COLO829 (cell line): ENCODE results near the gene TULP4.

Experiments
- DNase-seq: peaks from one replicate; pipeline ENCODE4 v3.0.0; 2012; ENCODE audit warnings: low spot score

The TULP4 gene

GRCh38 chr6:158358450-158359077, 46.3 kb downstream of the TULP4 start:
- DNase-seq, result no peak

- DNase-seq, result no peak
Measured at GRCh38 chr6:158361068-158361467, 48.8 kb downstream of the TULP4 start.

GRCh38 chr6:158361961-158362669, 49.9 kb downstream of the TULP4 start:
- DNase-seq, result no peak

GRCh38 chr6:158366363-158366762, 54.1 kb downstream of the TULP4 start:
- DNase-seq, result no peak

GRCh38 chr6:158367816-158368215, 55.6 kb downstream of the TULP4 start:
- DNase-seq, result no peak

- DNase-seq, result no peak
Measured at GRCh38 chr6:158369241-158369640, 57.0 kb downstream of the TULP4 start.

- DNase-seq, result no peak
Measured at GRCh38 chr6:158370805-158371204, 58.5 kb downstream of the TULP4 start.

- no peak for DNase-seq
Measured at GRCh38 chr6:158371261-158371660, 59.0 kb downstream of the TULP4 start.

GRCh38 chr6:158372574-158372973, 60.3 kb downstream of the TULP4 start:
- no peak for DNase-seq

GRCh38 chr6:158373214-158373613, 60.9 kb downstream of the TULP4 start:
- DNase-seq, result no peak

- no peak for DNase-seq
Measured at GRCh38 chr6:158374020-158374419, 61.8 kb downstream of the TULP4 start.

GRCh38 chr6:158376631-158377081, 64.4 kb downstream of the TULP4 start:
- no peak for DNase-seq

GRCh38 chr6:158377860-158378259, 65.6 kb downstream of the TULP4 start:
- DNase-seq, result no peak

- no peak for DNase-seq
Measured at GRCh38 chr6:158379336-158379735, 67.1 kb downstream of the TULP4 start.

GRCh38 chr6:158381214-158381613, 68.9 kb downstream of the TULP4 start:
- no peak for DNase-seq

- no peak for DNase-seq
Measured at GRCh38 chr6:158382491-158382890, 70.2 kb downstream of the TULP4 start.

- DNase-seq, result no peak
Measured at GRCh38 chr6:158383057-158383456, 70.8 kb downstream of the TULP4 start.

GRCh38 chr6:158383542-158383941, 71.3 kb downstream of the TULP4 start:
- no peak for DNase-seq

- no peak for DNase-seq
Measured at GRCh38 chr6:158384671-158385110, 72.4 kb downstream of the TULP4 start.

GRCh38 chr6:158387036-158387435, 74.8 kb downstream of the TULP4 start:
- no peak for DNase-seq

GRCh38 chr6:158387578-158387977, 75.3 kb downstream of the TULP4 start:
- DNase-seq, result no peak

GRCh38 chr6:158388727-158389126, 76.5 kb downstream of the TULP4 start:
- no peak for DNase-seq

GRCh38 chr6:158389193-158389919, 77.1 kb downstream of the TULP4 start:
- no peak for DNase-seq
